Stimulated activated CD8-positive, alpha-beta memory T cell treated with anti-CD3 and anti-CD28 coated beads, Interleukin-7, amount 100 ng/mL, for 24 hours (primary cell): ENCODE measurements around the gene KCNQ4.
A peak's percentile ranks its signal among the peaks of the same experiment; 100 is the strongest.

Experiments used
- DNase-seq: peaks from one replicate; pipeline ENCODE4 v3.0.0-alpha.2; 2020; ENCODE audit warnings: low read depth

Gene KCNQ4

DNA sequence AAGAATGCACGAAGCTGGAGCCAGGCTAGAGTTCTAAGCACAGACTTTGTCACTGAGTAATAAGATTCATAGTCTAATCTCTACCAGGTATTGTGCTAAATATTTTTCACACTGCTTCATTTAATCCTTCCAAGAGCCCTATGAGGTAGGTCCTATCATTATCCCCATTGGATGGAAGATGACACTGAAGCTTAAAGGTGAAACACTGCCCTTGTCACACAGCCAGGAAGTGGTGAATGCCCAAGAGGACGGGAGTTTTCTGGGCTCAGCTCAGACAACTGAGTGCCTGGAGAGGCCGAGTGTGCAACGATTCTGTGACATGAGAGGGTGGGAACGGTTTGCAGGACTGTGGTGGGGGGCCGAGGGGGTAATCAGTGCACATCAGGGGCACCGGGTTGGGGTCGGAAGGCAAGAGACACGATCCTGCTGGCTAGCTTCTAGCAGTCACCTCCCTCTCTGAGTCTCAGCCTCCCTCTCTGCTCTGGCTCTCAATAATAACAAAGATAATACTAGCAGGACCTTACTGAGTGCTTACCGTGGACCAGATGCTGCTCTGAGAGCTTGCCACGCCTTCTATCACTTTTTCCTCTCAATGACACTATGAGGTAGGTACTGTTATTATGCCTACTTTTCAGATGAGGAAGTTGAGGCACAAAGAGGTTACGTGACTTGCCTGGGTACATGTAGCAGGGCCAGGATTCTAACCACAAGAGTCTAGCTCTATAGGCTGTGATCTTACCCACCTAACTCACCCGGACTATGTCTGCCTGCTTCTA is 12.4 kb downstream of the KCNQ4 start:
- DNase-seq, result no peak

DNA sequence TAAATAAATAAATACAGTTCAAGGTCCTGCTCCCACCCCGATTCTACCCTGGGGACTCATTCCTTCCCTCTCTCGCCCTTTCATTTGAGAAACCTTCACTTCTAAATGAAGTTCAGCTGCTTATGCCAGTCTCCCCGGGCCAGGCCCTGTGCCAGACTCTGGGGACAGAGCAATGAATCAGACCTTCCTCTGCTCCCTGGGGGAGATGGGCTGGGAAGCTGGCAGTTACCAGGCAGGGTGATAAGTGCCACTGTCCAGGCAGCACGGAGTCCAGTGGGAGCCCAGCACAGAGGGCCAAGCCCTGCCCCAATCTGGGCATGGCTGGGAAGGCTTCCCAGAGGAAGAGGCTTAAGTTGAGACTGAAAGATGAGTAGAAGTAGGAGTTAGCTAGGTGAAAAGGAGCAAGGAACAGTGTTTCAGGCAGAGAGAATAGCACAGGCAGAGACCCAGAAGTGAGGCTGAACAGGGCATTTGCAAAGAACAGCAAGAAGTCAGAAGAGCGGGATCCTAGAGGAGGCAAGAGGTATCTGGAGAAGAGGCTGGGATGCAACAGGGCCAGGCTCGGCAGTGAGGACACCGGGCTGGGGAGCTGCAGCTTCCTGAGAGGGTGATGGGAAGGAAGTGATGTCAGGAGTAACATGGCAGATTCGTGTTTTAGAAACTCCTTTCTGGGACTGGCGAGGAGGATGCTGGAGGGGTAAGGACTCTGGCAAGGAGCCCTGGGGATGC is 13.5 kb downstream of the KCNQ4 start:
- no peak for DNase-seq

DNA sequence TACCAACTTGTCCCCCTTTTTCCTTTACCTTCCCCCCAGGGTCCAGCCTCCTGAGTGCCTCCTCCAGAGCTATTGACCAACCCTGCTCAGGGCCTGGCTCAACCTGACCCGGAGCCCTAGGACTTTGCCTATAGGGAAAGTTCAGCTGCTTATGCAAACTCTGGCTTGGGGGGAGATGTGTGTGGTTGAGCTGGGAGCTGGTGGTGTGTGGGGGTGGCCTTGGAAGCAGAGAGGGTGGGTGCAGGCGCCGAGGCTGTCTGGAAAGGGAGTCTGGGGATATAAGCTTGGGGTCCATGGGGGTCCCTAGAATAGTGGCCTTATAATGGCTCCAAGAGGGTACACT is 14.1 kb downstream of the KCNQ4 start:
- DNase-seq, result no peak

DNA sequence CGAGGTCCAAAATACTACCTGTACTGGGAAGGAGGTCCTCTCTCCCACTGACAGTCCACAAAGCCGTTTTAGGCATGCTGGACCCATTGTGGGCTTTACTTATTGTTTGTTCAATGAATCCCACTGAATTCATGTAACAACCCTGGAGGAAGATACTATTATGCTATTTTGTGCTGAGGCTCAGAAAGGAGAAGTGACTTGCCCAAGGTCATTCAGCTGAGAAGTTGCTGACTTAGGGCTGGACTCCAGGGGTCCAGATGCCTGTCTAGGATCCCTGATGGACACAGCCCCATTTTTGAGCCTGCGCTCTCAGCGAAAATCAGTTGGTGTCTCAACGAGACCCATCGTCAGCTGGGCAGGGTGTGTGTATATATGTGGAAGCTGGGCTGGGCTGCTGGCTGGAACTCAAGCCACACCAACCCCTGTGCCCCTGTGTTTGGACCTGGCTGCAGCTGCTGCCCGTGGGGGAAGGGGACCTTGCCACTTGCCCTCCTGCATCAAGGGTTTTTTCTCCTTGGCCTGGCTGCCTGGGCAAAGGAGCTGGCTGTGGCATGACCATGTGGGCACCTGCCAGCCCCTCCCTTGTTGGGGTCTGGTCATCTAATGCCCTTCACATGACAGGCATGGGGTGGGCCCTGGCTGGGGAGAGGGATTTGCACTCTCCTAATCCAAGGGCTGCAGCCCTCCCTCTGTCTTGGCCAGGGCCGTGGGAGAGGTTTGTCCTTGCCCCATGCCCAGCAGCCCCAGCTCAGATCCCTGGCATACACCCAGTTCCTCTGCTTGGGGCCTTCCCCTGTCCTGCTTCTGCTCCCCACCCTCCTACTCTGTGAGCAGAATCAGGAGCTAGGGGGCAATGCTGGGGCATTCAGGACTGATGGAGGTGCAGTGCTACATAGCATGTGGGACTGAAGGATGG is 15.0 kb downstream of the KCNQ4 start:
- no peak for DNase-seq

DNA sequence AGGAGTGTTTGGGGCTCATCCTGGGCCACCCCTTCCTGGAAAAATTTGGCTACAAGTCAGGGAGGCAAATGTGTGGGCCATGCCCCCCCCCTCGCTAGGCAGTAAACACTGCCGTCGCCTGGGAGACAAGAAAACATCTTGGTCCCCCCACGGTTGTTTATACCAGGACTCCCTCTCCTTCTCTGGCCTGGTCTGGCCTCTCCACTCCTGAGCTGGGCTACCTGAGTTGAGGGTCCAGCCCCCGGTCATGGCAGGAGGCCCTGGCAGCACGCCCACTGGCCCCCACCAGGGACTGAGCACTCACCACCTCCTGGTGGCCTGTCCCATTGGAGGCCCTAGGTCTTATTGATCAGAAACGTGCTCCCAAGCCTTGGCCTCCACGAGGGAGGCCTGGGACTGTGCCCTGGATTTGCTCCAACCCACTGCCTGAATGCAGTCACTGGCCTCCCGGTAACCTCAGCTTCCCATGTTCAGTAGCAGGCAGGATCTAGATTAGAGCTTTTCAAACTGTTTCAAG is 15.8 kb downstream of the KCNQ4 start:
- no peak for DNase-seq

DNA sequence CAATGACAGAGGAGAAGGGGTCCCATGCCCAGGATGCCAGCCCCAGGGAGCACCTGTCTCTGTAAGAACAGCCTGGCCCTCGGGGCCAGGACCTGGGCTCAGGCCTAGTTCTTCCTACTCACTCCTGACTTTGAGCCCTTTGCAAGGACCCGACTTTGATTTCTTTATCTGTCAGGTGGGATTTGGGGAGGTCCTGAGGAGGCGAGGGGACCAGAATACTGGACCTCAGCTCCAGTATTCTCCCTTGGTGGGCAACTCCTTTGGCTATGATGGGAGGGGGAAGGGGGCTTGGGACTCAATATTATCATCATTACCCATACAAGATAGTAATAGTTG is 18.1 kb downstream of the KCNQ4 start:
- no peak for DNase-seq

DNA sequence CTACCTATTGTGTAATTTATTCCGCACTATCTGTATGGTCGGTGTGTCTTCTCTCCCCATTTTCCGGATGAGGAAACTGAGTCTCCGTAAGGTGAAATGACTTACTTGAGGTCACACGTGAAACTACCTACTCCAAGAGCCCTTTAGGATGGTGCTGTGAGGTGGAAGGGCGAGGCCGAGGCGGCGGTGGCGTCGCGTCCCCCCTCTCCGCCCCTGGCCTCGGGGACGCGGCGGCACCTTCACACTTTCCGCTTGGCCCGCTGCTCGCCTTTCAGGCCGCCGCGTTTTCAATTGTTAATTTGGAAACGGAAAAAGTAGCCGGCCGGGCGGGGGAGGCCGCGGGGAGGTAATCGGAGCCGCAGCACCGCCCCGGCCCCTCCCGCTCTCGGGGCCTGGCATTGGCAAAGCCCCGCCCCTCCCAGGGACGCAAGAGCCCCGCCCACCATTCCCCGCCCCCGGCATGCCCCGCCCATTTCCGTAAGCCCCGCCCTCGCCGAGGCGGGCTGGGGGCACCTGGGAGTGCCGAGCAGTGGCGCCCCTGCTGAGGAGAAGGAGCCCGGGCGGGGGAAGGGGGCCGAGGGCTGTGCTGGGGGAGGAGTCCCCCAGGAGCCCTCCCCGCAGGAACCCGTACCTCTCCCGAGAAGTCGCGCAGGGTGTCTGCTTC is 18.6 kb downstream of the KCNQ4 start:
- peak; percentile 64 for DNase-seq

DNA sequence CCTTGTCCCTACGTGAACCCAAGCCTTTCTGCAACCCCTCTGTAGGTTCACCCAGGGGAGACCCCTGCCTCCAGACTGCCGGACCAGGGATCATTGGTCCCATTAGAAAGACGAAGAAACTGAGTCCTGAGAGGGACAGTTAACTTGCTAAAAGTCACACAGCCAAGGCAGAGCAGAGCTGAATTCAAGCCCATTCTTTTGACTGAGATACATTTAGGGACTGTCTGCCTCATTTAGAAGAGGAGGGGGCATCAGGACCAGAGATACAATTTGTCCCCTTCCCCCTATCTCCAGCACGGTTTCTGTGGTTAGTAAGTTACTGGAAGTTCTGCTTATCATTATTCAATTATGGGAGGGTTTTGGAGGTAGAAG is 19.1 kb downstream of the KCNQ4 start:
- DNase-seq, result no peak

DNA sequence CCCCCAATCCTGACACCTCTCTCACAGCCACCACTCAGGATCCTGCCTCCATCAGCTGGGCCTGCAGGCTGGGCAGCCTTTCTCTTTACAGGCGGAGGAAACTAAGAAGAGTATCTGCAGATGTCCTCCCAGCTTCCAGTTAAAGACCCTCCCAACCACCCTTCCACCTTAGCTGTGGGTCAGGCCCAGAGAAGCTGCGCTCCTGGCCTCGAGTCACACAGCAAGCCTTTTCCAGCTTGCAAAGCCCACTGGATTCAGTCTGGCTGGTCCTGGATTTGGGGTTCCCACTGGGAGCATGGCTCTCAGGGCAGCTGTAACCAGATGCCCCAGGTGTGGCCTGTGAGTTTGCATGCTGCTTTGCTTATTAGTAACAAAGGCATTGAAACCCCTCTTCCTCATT is 19.9 kb downstream of the KCNQ4 start:
- no peak for DNase-seq

DNA sequence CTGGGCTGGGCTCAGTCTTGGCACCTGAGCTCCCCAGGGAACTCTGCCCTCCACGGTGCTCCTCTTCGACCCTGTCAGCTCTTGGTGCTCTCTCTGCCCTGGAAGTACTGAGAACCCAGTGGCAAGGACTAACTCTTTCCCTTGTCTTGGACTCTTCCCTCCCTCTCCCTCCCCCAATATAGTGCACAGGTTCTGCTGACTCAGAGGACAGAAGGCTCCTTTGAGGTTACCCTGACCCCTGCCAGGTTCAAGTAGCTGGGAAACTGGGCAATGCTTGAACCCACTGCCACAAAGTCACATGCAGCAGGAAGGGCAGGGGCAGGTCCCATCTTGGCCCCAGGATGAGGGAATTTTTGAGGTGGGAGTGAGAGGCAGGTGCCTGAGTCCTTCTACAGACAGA is 20.3 kb downstream of the KCNQ4 start:
- no peak for DNase-seq

DNA sequence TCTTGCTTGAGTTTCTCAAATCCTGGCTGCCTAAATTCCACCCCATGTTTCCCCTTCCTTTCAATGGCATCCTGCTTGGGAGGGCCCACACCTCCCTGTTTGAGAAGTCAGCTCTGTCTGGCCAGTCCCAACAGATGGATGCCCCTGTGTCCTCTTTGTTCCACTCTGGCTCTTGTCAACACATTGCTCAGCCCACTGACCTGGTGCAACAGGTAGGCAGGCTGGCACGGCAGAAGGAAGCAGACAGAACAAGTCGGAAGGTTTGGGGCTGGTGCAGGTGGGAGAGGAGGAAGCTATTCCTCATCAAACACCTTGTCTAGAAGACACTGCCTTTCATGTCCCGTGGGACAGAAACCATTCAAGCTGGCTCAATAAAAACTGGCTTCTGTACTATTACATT is 22.7 kb downstream of the KCNQ4 start:
- no peak for DNase-seq

DNA sequence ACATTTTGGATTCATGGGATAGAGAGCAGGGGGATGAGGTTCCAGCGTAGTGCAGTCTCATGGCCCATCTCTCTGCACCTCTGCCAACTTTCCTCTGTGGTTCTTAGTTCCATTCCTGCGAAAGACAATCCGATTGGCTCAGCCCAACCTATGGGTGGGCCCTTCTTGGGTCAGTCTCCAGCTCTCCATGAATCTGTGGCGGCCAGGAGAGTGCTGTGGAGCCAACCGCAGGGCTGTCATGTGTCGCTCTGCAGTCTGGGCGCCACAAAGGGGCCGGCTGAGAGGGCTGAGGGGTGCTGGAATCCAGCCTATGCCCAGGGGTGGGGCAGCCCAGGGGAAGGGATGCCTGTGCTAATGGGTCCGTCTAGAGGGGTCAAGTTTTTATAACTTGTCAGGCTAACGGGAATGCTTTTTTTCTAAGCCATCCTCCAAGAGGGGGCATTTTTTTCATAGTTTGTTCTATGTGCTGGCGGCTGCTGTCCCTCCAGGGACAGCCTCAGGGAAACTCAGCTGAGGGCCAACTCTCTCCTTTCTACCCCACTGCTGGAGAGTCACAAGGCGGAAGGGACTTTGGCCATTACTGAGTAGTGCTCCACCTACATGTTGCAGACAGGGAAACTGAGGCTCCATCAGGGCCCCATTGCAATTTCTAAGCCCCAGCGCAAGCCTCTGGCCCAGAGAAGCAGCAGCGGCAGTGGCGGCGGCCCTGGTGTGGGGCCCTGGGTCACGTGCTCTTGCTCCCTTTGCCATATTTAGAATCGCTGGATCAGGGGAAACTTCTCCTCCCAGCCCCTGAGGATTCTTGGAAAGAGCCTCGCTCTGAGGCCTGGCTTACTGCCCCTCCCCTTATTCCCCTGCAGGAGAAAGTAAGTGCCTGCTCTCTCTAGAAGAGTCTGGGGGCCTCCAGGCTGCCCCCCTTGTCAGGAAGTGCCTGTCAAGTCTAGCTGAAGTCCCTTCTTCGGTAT is 23.4 kb downstream of the KCNQ4 start:
- DNase-seq, result no peak

DNA sequence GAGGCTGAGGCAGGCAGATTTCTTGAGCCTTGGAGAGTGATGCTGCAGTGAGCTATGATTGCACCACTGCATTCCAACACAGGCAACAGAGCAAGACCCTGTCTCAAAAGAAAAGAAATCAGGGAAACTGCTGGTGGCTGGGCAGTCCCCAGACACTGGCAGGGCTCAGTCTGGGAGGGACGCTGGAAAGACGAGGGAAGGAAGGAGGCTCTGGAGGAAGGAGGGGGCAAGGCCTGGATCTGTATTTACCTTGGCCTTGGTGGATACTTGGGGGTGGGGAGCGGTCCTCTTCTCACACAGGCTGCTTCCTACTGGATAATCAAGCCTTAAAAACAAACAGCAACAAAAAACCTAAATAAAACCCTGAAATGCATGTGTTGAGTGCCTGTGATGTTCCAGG is 24.4 kb downstream of the KCNQ4 start:
- DNase-seq, result no peak

DNA sequence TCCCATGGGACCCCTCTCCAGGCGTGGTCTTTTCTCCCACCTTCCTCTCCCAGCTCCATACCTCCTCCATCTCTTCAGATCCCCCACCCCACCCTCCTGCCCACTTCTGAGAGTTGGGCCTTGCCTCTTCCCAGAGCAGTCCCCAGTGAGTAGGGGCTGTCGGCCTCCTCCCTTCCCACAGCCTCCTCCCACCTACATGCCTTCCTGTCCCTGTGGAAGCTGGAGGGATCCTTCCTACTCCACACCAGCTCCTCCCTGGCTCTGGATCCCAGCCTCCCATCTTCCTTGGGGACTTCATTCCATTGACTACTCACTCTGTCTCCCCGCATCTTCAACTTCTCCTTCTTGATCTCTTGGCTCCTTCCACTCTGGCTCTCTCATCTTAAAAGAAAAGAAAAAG is 24.9 kb downstream of the KCNQ4 start:
- DNase-seq, result no peak

DNA sequence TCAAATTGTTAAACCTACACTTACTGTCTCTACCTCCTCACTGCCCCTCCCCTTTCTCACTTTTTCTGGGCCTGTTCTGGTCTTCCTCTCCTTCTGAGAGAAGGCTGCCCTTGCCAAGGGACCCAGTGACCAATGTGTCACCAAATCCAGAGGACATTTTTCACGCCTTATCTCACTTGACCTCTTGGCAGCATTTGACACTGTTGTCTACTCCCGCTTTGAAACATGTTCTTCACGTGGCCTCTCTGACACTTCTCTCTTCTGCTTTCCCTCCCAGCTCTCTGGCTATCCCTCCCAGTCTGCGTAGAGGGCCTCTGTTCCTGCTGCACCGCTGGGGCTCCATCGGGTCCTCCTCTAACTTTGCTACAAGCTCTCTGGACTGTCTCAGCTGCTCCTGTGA is 25.3 kb downstream of the KCNQ4 start:
- no peak for DNase-seq

DNA sequence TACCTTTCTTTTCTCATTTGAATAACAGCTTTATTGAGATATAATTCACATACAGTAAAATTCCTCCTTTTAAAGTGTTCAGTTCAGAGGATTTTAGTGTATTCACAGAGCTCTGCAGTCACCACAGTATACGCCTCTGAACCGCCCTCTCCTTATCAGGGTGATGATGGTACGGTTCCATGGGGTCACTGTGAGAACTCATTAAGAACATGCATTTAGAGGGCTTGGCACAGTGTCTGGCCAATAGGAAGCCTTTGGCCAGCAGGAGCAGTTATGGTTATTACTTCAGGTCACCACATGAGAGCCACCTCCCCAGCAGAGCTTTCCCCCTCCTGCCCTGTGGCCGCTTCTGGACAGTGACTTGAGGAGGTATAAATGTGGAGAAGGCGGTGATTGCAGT is 27.3 kb downstream of the KCNQ4 start:
- no peak for DNase-seq

DNA sequence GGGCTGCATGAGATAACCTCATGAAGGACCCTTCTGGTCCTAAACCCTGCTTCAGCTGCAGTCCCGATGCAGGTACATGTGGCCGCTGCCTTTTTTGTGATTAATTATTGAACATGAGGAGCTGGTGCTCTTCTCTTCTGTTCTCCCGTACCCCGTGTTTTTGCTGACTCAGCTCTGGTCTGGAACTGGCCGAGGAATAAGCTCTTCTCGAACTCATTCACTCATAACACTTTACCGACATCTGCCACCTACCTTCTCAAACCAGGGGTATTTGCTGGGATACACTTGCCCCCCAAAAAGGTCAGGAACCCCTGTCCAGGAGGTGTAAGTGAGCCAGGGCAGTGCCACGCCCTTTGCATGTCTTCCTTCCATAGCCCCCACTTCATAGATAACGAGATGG is 31.8 kb downstream of the KCNQ4 start:
- no peak for DNase-seq

DNA sequence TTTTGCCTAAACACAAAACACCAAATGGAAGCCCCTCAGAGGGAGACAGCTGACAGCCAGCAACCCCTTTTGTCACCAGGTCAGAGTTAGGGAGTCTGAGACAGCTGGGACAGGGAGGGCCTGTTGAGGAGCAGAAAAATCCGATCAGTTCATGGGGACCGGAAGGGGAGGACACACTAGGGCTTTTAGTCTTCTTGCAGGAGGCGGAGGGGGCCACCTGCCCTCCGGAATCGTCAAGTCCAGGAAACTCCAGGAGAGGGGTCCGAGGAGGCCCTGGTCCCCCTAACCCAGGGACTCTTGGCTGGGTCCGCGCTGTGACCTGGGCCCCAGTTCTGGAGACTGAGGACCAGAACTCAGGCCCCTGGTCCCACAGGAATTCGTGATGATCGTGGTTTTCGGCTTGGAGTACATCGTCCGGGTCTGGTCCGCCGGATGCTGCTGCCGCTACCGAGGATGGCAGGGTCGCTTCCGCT is 34.2 kb downstream of the KCNQ4 start:
- no peak for DNase-seq

DNA sequence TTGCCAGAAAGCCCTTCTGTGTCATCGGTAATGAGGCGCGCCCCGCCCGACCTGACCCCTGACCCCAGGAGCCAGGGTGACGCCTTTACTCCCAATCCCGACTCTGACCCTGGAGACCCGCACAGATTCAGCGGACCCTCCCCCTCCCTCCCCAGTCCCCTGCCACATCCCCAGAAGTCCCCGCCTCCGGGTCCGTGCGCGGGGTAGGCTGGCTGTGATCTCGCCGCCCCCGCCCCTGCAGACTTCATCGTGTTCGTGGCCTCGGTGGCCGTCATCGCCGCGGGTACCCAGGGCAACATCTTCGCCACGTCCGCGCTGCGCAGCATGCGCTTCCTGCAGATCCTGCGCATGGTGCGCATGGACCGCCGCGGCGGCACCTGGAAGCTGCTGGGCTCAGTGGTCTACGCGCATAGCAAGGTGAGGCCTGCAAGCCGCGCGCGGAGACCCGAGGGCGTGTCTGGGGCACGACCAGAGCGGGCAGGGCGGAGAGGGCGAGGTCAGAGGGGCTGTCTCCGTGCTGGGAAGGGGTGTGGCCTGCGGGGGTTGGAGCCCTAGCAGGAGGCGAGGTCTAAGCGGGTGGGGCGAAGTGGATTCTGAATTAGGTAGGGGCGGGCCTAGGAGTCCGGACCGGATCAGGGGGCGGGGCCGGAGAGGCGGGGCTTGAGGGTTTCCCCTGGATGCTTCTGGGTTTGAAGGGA is 34.8 kb downstream of the KCNQ4 start:
- DNase-seq, result peak; percentile 73

DNA sequence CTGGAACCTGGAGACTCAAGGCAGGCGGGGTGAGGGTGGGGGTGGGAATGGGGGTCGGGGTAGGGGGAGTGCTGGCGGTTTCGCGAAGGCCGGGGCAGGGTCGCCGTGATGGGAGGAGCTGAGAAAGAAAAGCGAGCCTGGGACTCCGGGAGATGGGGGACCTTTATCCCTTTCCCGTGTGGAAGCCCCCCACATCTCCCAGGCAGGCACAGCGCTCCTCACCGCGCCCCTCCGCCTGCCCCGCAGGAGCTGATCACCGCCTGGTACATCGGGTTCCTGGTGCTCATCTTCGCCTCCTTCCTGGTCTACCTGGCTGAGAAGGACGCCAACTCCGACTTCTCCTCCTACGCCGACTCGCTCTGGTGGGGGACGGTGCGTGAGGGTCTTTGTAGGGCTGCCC is 35.5 kb downstream of the KCNQ4 start:
- no peak for DNase-seq
